OCI-LY3 (cell line): ENCODE measurements around the gene FAM117B.
A peak's percentile ranks its signal among the peaks of the same experiment; 100 is the strongest.
"Not testable (repeated sequence)": the region's sequence is repeated elsewhere in the genome, so short reads cannot be mapped to it uniquely, and the experiment has no call there.

Source experiments
- H2AFZ ChIP-seq: fragments of 200-600, 300-600 bp; shearing (Covaris generic); 2 replicates; pipeline ENCODE4 v1.6.0; 2014; ENCODE audit warnings: antibody characterized with exemption, low read depth, low read length
- H3K27ac ChIP-seq: fragments of 200-600, 300-600 bp; sonication (generic); 2 replicates; pipeline ENCODE4 v1.5.1; 2014; ENCODE audit warnings: mild to moderate bottlenecking, low read length, moderate library complexity, mixed read lengths
- H3K27me3 ChIP-seq: fragments of 200-600, 300-600 bp; sonication (generic); 2 replicates; pipeline ENCODE4 v1.6.1; 2014; ENCODE audit warnings: low read depth, low read length, mixed read lengths
- H3K36me3 ChIP-seq: fragments of 200-600, 300-600 bp; sonication (generic); replicated peaks from 2 replicates; pipeline ENCODE3; 2014; ENCODE audit warnings: low read depth, low read length, mixed read lengths
- H3K4me1 ChIP-seq: fragments of 300-600, 200-600 bp; sonication (generic); 2 replicates; pipeline ENCODE4 v1.6.1; 2014; ENCODE audit warnings: low read length, mixed read lengths
- H3K4me2 ChIP-seq: fragments of 200-600, 300-600 bp; sonication (generic); 2 replicates; pipeline ENCODE4 v1.6.1; 2014; ENCODE audit warnings: low read length, mixed read lengths
- H3K4me3 ChIP-seq: fragments of 300-600, 200-600 bp; sonication (generic); 2 replicates; pipeline ENCODE4 v1.5.1; 2014; ENCODE audit warnings: antibody characterized with exemption, mild to moderate bottlenecking, low read length, moderate library complexity
- H3K79me2 ChIP-seq: fragments of 300-600, 200-600 bp; shearing (Covaris generic); 2 replicates; pipeline ENCODE4 v1.6.1; 2014; ENCODE audit warnings: mild to moderate bottlenecking, low read length, mixed read lengths
- H3K9ac ChIP-seq: fragments of 300-600, 200-600 bp; shearing (Covaris generic); 2 replicates; pipeline ENCODE4 v1.6.0; 2014; ENCODE audit warnings: mild to moderate bottlenecking, low read length, moderate library complexity
- H3K9me3 ChIP-seq: fragments of 200-600, 300-600 bp; shearing (Covaris generic); 2 replicates; pipeline ENCODE4 v1.6.1; 2014; ENCODE audit warnings: low read length, mixed read lengths; ENCODE audit not compliant: insufficient read depth
- H4K20me1 ChIP-seq: fragments of 200-600, 300-600 bp; sonication (generic); 2 replicates; pipeline ENCODE4 v1.6.1; 2016; ENCODE audit warnings: low read length, mixed read lengths; ENCODE audit not compliant: insufficient read depth
- CTCF ChIP-seq: fragments of 200-600, 300-600 bp; sonication (generic); IDR thresholded peaks from 2 replicates; pipeline ENCODE4 v1.5.1; 2014; ENCODE audit warnings: antibody characterized with exemption, low read length, low read depth
- EZH2phosphoT487 ChIP-seq: fragments of 200-600 bp; shearing (Covaris generic); IDR thresholded peaks from 2 replicates; pipeline ENCODE4 v1.6.1; 2018; ENCODE audit warnings: antibody characterized with exemption, mixed run types, low read depth

FAM117B gene

GRCh38 chr2:202660796-202661195, 26.0 kb downstream of the FAM117B start:
- Histone ChIP-seq H3K9me3 (no peaks in the 10 kb centered on the region), H2AFZ (no peak overlapping the region), H4K20me1 (peaks cover 29% of the 10 kb centered on the region; the same call in 1 of the 2 replicates), H3K27ac (no peak overlapping the region), H3K4me2 (no peak overlapping the region), H3K79me2 (peaks cover 62% of the 10 kb centered on the region), H3K27me3 (no peaks in the 10 kb centered on the region), H3K36me3 (no peaks in the 10 kb centered on the region), H3K4me1 (peaks cover 24% of the 10 kb centered on the region), H3K4me3 (no peak overlapping the region), H3K9ac (no peak overlapping the region)
- TF ChIP-seq CTCF (no peak), EZH2phosphoT487 (no peak)

DNA sequence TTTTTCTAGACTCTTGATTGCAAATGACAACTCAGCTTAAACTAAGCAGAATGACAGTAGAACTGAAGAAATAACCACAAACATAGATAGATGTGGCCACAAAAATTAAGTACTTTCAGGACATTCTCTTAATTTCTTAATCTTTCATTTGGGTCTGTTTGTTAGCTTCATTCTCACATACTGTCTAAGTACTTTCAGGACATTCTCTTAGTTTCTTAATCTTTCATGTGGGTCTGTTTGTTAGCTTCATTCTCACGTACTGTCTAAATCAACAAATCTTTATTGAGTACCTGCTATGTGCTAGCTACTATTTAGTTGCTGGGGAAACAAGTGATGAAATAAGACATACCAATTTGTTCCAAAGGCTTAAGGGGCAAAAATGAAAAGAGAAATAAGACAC, 35.1 kb downstream of the FAM117B start:
- Histone ChIP-seq H3K79me2 (peaks cover 61% of the 10 kb centered on the region), H3K36me3 (no peaks in the 10 kb centered on the region), H3K4me2 (peak overlapping the region; percentile 2; the same call in 1 of the 2 replicates), H4K20me1 (no peaks in the 10 kb centered on the region), H3K27ac (no peak overlapping the region), H3K9me3 (no peaks in the 10 kb centered on the region), H2AFZ (no peak overlapping the region), H3K27me3 (no peaks in the 10 kb centered on the region), H3K4me3 (no peak overlapping the region), H3K4me1 (peaks cover 60% of the 10 kb centered on the region), H3K9ac (no peak overlapping the region)
- TF ChIP-seq CTCF (no peak), EZH2phosphoT487 (no peak)

- no peak overlapping the region for H3K9ac ChIP-seq
- H3K4me3 ChIP-seq: no peak overlapping the region
- H4K20me1 ChIP-seq: no peaks in the 10 kb centered on the region
- no peaks in the 10 kb centered on the region for H3K27me3 ChIP-seq
- H3K4me1 ChIP-seq: peaks cover 47% of the 10 kb centered on the region
- no peak for TF ChIP-seq EZH2phosphoT487
- TF ChIP-seq CTCF: no peak
- H3K4me2 ChIP-seq: no peak overlapping the region
- H3K79me2 ChIP-seq: peaks cover 57% of the 10 kb centered on the region
- no peak overlapping the region for H2AFZ ChIP-seq
- H3K36me3 ChIP-seq: no peaks in the 10 kb centered on the region
- no peak overlapping the region for H3K27ac ChIP-seq
- H3K9me3 ChIP-seq: no peaks in the 10 kb centered on the region
Observed at GRCh38 chr2:202671317-202672035, 36.7 kb downstream of the FAM117B start.

DNA sequence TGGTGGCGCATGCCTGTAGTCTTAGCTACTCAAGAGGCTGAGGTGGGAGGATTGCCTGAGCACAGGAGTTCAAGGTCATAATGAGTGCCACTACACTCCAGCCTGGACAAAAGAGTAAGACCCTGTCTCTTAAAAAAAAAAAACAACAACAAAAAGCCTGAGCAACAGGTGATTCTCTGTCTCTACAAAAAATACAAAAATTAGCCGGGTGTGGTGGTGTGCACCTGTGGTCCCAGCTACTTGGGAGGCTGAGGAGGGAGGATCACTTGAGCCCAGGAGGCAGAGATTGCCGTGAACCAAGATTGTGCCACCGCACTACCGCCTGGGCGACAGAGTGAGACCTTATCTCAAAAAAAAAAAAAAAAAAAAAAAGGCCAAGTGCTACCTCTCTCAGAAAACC, 40.3 kb downstream of the FAM117B start:
- H4K20me1 ChIP-seq, H3K9ac ChIP-seq, H3K27ac ChIP-seq, H2AFZ ChIP-seq, H3K9me3 ChIP-seq, H3K27me3 ChIP-seq, H3K36me3 ChIP-seq: not testable (repeated sequence)
- peaks cover 60% of the 10 kb centered on the region for H3K79me2 ChIP-seq
- peaks cover 19% of the 10 kb centered on the region for H3K4me1 ChIP-seq
- peak overlapping the region; percentile 30; the same call in 1 of the 2 replicates for H3K4me2 ChIP-seq
- peak overlapping the region; percentile 4; the same call in 1 of the 2 replicates for H3K4me3 ChIP-seq
